Measurements from ENCODE around the gene ZNF33B.

GRCh38 chr10:42645516-42645915, 7.1 kb upstream of the ZNF33B start:
- TF ChIP-seq CTCF (IDR thresholded peaks at IDR 0.05; ENCODE audit: low read length), result no peak
- no peak for TF ChIP-seq EZH2 (optimal IDR thresholded peaks at IDR 0.05; ENCODE audit: low read depth, low read length)
- TF ChIP-seq EZH2phosphoT487 (IDR thresholded peaks at IDR 0.05; ENCODE audit: low read length), result no peak
